Dermis lymphatic vessel endothelial cell (primary cell): ENCODE measurements around the gene MUSK. TPM values are rescaled to one million over a fixed set of nuclear protein-coding genes. Genes with fewer than 3 reads are reported as not detected.

Source experiments
- total RNA-seq: library from RNA; depleted of rRNA; stranded (reverse); fragments of >200 nt; gene quantifications from 2 replicates; pipeline ENCODE4 v1.2.1, GENCODE V29; 2014

MUSK gene
- total RNA-seq, result not detected in 2 replicates

GRCh38 chr9:110668570-110669167 is at the start of gene MUSK:
TSS of gene MUSK (plus strand) at chr9:110668791. CDS start at chr9:110668905, 114 bp downstream.

Other genes starting within 250 kb of the MUSK start
- gene SVEP1, start 89.0 kb upstream of the MUSK start, total RNA-seq, result under 0.01 TPM in 1 of 2 replicates, not detected in the other